HG02840 (cell line): ENCODE measurements around the gene FOXP1.

Source experiments
- ATAC-seq: cut with Tn5 transposase; IDR thresholded peaks from one replicate; pipeline ENCODE4 v1.9.1; 2021; ENCODE audit warnings: mild to moderate bottlenecking, moderate library complexity, moderate number of reproducible peaks; ENCODE audit not compliant: unreplicated experiment, low FRiP score

FOXP1 gene

GRCh38 chr3:70930066-70930465 is 653.5 kb downstream of the FOXP1 start:
- no peak for ATAC-seq

DNA sequence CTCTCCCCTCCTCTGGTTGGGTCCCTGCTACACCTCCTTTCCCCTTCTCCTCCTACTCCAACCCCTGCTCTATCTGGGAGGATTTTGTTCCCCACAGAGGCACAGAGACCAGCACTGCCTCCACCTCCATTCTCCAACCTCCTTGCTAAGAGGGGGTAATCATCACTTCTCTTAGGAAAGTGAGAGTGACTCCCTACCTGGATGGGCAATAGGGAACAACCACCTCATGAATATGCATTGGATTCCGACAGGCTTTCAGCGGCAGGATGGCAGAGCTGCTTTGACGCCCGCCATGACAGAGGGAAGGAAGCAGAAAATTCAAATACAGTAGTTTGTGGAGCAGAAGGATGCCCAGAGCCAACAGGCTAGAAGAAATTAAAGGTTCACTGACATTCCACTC is 656.3 kb downstream of the FOXP1 start:
- ATAC-seq, result no peak

DNA sequence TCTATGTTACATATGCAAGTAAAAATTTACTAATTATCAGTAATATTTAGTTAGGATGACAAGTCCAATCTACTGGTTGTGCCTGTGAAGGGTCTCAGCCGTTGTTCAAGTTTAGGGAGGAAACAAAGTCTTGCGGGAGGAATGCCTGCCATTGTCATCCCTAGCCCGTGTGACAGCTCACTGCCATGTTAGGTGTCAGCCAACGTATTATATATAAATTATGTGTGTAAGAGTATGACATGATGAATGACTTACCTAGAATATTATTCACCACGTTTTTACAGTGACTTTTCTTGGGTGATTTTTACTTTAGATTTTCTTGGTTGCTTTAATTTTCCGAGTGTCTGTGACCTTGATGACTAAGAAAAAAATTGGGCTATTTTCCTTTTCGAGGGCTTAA is 656.7 kb downstream of the FOXP1 start:
- no peak for ATAC-seq

GRCh38 chr3:70919661-70920060 is 663.9 kb downstream of the FOXP1 start:
- no peak for ATAC-seq

DNA sequence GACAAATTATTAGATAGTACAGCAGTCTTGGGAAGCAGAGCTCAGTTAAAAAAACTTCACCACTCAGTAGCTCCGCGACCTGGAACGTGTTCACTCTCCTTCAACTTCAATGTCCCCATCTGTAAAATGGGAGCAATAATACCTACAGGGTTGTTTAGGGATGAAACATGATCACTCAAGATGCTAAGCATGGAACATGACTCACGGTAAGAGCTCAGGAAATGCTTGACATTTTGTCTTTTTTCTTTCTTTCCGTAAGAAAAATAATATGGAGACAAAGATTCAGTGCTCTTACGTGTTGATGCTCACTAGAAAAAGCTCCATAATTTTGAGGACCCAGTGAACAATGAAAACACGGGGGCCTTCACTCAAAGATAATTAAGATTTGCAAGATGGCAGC is 664.4 kb downstream of the FOXP1 start:
- no peak for ATAC-seq

GRCh38 chr3:70916375-70917055 is 667.0 kb downstream of the FOXP1 start:
- no peak for ATAC-seq

- ATAC-seq, result no peak
Observed at GRCh38 chr3:70914862-70915261, 668.7 kb downstream of the FOXP1 start.

DNA sequence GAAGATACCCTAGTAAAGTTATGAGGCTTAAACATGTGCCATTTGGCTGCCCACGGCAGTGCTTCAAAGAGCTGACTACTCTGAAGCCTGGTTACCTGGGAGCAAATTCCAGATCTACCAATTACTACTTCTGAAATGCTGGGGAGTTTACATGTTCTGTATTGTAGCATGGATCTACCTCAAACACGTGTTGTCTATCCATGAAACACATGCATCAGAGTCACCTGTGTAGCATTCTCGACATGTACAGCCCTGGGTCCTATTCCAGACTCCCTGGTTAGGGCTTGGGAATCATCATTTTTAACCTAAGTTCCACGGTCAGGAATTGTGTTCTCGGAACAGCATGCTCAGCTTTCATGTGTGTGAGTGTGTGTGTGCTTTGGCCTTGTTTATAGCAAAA is 671.8 kb downstream of the FOXP1 start:
- ATAC-seq, result no peak

- ATAC-seq, result no peak
Observed at GRCh38 chr3:70905491-70905890, 678.0 kb downstream of the FOXP1 start.
